ENCODE measurements around the gene MCRIP2. TPM values are rescaled to one million over a fixed set of nuclear protein-coding genes. Genes with fewer than 3 reads are reported as not detected.
"Not testable (repeated sequence)": the region's sequence is repeated elsewhere in the genome, so short reads cannot be mapped to it uniquely, and the experiment has no call there.

MCRIP2 gene
- total RNA-seq, 4 donors from 2014 or later, result 61.3 to 124 (median 69.1) TPM

DNA sequence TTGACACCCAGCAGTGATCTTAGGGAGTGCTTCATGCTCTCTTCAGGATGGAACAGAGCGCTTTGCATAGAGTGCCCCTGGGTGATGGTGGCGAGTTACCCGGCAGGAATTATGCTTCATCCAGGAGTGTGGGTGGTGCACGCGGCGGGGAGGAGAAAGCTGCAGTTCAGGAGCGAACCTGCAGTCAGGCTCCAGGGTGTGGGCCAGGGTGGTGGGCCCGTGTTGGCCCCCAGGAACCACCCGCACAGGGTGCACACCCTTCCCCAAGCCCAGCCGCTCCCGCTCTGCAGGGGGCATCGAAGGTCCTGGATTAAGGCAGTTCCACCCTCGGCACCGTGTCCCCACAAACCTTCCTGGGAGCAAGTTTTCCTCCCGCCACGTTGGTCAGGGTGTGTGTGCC is 47.8 kb upstream of the MCRIP2 start:
- intact Hi-C loops (cut with DNase I), result loop anchor here (5.0 kb wide), 1 partner anchor 38 kb away; the partner anchor contains the start of gene WFIKKN1
- peak overlapping the region in 2 of 3 donors; percentile 29 to 85 for H3K27ac ChIP-seq
- H3K4me3 ChIP-seq (replicated peaks in 1 of 3), result no peak overlapping the region
- DNase-seq, result no peak
- H3K9me3 ChIP-seq, result no peaks in the 10 kb centered on the region
- H3K27me3 ChIP-seq, result no peaks in the 10 kb centered on the region
- TF ChIP-seq CTCF (IDR thresholded peaks at IDR 0.05) (peak in 1 of 6 experiments; percentile 18), POLR2A (IDR thresholded peaks at IDR 0.05) (no peak)
- H3K4me1 ChIP-seq, result peaks cover 40 to 47% of the 10 kb centered on the region in 2 donors
- no peaks in the 10 kb centered on the region for H3K36me3 ChIP-seq
- WGBS, 2 donors, result 38 to 73% methylated on average over 10 to 11 of the region's 16 CpGs

- 90 to 95% methylated on average over 7 to 18 of the region's 18 CpGs for WGBS, 2 donors
- TF ChIP-seq CTCF (IDR thresholded peaks at IDR 0.05) (no peak), POLR2A (IDR thresholded peaks at IDR 0.05) (no peak)
- H3K4me1 ChIP-seq, result peaks cover 40 to 47% of the 10 kb centered on the region in 2 donors
- intact Hi-C loops (cut with DNase I), result no loop called here
- H3K27me3 ChIP-seq, result no peaks in the 10 kb centered on the region
- DNase-seq, result no peak
- no peaks in the 10 kb centered on the region for H3K9me3 ChIP-seq
- H3K4me3 ChIP-seq (replicated peaks in 1 of 3), result no peak overlapping the region
- H3K27ac ChIP-seq, result no peak overlapping the region
- no peaks in the 10 kb centered on the region for H3K36me3 ChIP-seq
Observed at GRCh38 chr16:595094-595528, 46.5 kb upstream of the MCRIP2 start.

DNA sequence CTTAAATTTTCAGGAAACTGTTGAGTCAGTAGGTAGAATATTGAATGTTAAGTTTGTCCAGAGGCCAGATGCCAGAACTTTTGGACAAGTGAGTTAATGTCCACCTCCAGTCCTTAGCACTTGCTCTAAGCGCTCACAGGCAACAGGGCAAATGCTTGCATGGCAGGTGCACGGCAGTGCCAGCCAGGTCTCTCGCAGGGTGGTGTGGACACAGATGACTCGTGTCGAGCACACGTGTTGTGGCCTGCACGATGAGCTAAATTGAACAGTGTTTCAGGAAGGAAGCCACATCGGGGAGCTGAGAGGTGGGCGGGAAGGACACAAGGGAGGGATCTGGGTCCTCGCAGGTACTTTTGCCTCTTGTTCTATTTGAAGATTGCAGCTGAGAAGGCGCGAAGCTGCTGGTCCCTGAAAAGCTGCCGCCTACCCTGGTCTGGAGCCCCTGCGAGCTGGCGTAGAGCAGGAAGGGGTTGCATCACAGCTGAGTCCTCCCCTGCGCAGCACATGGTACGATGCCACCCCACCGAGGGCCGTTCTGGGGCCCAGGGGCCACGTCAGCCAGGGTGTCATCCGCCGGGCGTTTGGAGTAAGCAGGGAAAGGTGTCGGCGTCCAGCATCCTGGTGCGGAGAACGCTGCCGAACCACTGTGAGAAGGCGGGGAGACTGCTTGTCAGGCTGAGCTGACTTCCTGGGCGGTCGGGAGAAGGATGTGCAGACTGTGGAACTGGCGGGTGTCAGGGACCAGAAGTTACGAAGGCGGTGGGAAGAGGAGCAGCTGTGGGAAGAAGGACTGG is 45.5 kb upstream of the MCRIP2 start:
- Histone ChIP-seq H3K9me3 (no peaks in the 10 kb centered on the region), H3K4me3 (replicated peaks in 1 of 3) (no peak overlapping the region), H3K27ac (no peak overlapping the region), H3K4me1 (peaks cover 32 to 40% of the 10 kb centered on the region in 2 donors), H3K36me3 (no peaks in the 10 kb centered on the region), H3K27me3 (no peaks in the 10 kb centered on the region)
- intact Hi-C loops (cut with DNase I), result no loop called here
- no peak for DNase-seq
- TF ChIP-seq CTCF (IDR thresholded peaks at IDR 0.05) (no peak), POLR2A (IDR thresholded peaks at IDR 0.05) (no peak)
- 91 to 95% methylated on average over 32 to 34 of the region's 34 CpGs for WGBS, 2 donors

DNA sequence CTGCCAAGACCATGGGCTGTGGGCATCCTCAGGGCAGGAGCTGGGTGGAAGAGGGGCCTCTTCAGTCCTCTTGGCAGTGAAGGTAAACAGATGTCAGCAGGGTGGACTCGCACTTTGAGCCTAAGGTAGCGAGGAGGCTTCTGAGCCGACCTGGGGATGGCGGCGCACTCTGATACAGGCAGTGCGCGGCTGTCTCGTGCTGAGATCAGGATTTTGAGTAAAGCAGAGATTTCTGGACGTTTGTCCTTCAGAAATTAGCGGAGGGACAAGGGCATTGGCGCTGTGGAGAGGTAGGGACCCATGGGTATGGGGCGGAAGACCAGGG is 44.9 kb upstream of the MCRIP2 start:
- peaks cover 26 to 34% of the 10 kb centered on the region in 2 donors for H3K4me1 ChIP-seq
- WGBS, 2 donors, result 94 to 96% methylated on average over 12 of the region's 12 CpGs
- H3K27ac ChIP-seq, result no peak overlapping the region
- DNase-seq, result no peak
- intact Hi-C loops (cut with DNase I), result no loop called here
- TF ChIP-seq POLR2A (IDR thresholded peaks at IDR 0.05), result no peak
- no peak for TF ChIP-seq CTCF (IDR thresholded peaks at IDR 0.05)
- no peak overlapping the region for H3K4me3 ChIP-seq (replicated peaks in 1 of 3)
- H3K9me3 ChIP-seq, result no peaks in the 10 kb centered on the region
- H3K27me3 ChIP-seq, result no peaks in the 10 kb centered on the region
- H3K36me3 ChIP-seq, result no peaks in the 10 kb centered on the region

GRCh38 chr16:597655-598054 is 44.0 kb upstream of the MCRIP2 start:
- H3K9me3 ChIP-seq; DNase-seq; H3K27me3 ChIP-seq; intact Hi-C loops (cut with DNase I); H3K4me3 ChIP-seq (replicated peaks in 1 of 3); H3K36me3 ChIP-seq; H3K27ac ChIP-seq: not testable (repeated sequence)
- peaks cover 16 to 25% of the 10 kb centered on the region in 2 donors for H3K4me1 ChIP-seq
- WGBS, 2 donors, result 98 to 99% methylated on average over 7 of the region's 7 CpGs

All from thyroid gland (tissue), 4 donors.